ENCODE results near the gene LNPK.
"Not testable (repeated sequence)": the region's sequence is repeated elsewhere in the genome, so short reads cannot be mapped to it uniquely, and the experiment has no call there.

The LNPK gene

DNA sequence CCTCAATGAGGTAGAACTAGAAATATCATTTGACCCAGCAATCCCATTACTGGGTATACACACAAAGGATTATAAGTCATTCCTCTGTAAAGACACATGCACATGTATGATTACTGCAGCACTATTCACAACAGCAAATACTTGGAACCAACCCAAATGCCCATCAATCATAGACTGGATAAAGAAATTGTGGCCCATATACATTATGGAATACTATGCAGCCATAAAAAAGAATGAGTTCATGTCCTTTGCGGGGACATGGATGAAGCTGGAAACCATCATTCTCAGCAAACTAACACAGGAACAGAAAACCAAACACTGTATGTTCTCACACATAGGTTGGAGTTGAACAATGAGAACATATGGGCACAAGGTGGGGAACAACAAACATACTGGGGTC lies 106.1 kb downstream of the LNPK start:
- DNase-seq, result not testable (repeated sequence)

DNA sequence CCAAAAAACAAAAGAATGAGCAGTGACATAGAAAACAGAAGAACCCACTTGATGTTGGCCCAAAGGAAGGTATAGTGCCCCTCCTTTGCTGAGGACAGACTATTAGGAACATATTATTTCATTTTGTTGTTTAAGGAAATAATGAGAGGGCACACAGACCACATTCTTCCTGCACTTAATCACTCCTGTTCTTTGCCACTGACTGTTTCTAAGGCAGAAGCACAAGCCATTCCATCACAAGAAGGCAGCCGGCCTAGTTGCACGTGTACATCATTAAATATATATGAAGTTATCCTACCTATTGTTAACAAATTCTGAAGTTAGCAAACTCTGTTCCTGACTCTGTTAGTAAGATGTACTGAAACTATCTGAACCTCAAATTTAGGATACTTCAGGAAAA lies 110.0 kb downstream of the LNPK start:
- no peak for DNase-seq

DNA sequence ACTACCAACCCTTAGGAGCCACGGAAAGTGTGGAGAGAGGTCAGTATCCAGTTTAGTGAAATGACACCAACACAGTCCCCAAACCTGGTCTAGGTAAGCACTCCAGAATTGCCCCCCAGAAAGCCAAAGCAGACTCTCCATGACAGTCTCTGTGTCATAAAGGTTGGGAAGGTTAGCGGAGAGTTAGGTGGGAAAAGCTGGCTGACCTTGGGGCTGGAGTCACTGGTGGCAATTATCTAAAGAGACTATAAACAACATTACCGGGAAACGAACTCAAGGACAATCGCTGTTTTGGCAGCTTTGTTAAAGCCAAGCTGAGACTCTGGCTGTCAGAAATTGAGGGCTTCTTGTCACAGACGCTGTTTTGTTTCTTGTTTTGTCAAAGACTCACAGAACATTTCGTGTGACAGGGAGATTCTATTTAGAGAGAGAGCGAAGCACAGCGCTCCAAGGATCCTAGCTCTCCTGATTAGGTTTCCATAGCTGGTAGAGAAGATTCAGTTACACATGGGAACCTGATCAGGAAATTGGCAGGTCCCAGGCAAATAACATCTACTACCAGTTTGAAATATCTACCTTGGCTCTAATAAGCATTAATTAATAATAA lies 111.3 kb downstream of the LNPK start:
- DNase-seq, result no peak

DNA sequence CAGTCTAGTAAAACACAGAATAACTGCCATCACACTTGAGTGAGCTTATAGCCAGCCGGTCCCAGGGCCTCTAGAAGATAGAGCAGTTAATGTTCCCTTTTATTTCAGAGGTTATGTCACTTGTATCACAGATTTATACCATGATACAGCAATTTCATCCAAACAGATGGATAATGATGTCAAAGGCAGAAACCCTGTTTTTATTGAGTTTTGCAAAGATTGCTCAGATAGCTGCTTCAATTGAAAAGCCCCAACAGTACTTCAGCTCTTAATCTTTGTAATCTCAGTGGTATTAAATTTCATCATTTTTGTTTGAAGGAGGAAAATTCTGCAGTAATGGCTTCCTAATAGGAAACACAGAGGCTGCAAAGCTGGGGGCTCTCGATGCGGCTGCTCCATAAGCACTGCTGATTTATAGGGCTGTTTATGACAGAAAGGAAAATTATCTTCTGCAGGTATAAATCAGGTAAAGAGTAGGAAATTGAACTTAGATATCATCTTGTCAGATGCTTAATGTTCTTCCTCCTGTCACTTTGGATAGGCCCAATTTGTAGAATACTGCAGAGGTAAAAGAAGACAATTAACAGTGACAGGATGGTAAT lies 112.3 kb downstream of the LNPK start:
- no peak for DNase-seq

DNA sequence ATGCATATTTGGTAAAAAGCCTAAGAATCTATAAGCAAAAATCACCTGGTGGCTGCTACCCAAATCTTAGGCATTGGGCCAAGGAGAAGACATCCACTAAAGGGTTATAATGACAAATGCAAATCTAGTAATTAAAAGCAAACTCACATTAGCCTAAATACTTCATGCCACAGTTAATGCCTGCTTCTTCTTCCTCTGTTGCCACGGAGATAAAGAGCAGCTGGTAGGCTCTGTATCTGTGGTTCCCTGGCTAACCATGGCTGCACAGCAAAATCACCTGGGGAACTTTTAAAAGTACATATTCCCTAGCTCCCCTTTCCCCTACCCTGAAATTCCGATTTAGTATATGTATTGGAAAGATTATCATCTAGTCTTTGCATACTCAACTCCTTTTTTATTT lies 114.3 kb downstream of the LNPK start:
- no peak for DNase-seq

DNA sequence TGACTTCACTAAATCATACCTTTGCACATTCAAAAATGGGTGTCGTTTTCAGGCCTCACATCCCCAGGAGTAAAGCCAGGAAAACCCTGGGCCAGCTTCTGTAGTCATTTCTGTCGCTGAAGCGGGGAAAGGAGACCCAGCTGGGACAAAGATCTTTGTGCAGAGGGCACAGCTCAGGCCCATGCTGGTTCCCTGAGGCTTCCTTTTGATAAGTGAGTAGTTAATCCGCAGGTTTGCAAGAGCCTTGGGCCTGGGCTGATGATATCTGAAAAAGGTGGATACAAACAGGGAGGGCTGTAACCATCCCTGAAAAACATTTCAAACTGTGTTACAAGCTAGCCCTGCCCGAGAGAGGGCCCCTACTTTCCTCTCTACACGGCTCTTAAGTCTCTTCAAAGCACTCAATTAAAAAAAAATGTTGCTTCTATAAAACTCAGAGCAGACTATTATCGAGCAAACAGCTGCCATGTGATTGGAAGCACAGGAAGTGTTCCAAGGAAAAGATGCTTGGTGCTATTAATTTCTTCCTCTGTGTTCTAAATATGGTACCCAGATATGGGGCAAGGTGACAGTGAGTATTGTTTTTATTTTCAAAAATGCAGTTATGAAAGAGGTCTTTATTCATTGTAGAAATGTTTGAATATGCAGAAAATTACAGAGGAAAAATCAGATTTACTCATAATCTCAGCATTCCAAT lies 117.2 kb downstream of the LNPK start:
- DNase-seq, result no peak

DNA sequence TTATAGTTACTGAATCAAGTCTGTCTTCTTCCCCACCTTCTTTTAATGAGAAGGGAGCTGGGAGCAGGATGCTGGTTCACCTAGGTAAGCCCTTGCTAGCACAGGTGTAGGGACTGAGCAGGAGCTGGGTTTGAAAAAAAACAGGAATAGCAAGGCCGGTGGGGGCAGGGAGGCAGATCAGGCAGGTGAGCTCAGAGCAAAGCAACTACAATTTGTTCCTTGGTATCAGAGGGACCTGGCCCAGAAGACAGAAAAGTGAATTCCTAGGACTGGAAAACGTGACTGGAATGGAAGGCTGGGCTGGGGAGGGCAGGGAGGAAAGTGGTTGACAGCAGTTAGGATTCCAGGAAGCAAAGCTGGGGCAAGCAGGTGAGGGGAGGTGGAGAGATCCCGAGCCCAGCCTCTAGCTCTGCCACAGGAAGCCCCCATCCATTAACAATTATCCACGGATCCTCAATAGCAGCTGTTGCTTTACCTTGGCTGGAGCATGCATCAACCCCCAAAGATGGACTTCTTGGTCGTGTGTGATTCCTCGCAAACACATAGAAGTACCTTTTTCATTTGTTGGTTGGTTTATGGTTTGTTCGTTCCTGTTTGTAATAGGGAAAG lies 118.4 kb downstream of the LNPK start:
- DNase-seq, result no peak

DNA sequence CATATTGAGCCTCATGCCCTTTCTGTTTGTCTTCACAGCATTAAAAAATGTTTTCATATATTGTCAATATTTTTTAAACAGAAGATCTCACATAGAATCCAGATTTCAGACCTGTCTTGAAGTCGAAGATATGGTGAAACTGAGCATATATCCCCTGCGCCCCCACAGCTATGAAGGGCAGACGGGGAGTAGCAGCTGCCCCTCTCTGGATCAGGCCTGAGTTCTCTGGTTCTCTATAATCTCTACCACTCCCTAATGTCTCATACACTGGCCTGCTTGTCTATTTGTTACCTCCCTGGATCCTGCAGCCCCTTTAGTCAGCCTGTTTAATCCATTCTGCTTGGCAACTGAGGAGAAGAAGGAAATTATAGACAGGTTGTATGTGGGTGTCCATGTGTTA lies 122.4 kb downstream of the LNPK start:
- DNase-seq, result no peak

DNA sequence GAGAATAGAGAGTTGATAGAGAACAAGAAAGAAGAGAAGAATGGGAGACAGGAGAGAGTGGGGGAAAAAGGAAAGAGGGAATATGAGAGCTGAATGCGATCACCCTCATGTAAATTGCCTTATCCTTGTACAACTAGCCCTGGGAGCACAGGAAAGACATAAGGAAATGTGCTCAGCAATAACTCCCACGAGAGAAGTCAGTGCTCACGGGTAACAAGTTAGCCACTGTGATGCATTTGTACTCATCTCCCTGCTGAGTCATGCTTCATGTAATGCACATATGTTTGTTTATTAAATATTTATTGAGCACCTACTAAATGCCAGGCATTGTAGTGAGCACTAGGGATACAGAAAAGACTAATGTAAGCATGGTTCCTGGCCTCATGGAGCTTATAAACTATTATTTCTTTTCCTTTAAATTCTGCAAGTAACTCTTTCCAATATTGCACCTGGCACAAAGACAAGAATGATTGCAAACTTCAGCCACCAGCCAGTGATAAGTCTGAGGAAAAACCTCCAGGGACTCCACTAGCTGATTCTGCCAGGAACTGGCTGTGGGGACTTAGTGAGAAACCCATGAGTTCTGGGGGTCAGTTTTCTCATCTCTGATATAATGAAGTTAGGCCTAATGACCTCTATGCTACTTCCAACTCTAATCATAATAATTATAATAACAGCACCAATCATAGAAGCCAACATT lies 124.1 kb downstream of the LNPK start:
- DNase-seq, result no peak

DNA sequence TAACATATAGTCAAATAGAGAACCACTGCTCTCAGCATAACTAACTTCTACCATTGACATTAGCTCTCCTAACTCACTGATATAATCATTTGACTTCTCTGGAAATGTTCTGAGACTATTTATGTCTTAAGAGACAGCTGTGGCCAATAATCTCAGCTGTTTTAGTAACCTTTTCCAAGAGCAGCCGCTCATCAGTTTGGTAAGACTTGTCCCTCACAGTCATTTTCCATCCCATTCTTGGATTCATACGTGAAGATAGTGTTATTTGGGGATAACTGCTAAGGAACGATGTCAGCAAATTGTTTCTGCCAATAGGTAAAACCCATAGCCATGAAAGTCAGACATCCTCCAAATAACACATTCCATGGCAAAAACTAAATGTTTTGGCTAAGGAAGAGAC lies 127.8 kb downstream of the LNPK start:
- no peak for DNase-seq

Measured in NCI-H187 treated with DMSO at 0.1 percent for 48 hours (cell line).